HG03097 (cell line): ENCODE data around the gene KLF5.
"Not testable (repeated sequence)": the region's sequence is repeated elsewhere in the genome, so short reads cannot be mapped to it uniquely, and the experiment has no call there.

ENCODE experiments used
- ATAC-seq: cut with Tn5 transposase; IDR thresholded peaks from one replicate; pipeline ENCODE4 v1.9.1; 2021; ENCODE audit not compliant: unreplicated experiment, low FRiP score

KLF5 gene

DNA sequence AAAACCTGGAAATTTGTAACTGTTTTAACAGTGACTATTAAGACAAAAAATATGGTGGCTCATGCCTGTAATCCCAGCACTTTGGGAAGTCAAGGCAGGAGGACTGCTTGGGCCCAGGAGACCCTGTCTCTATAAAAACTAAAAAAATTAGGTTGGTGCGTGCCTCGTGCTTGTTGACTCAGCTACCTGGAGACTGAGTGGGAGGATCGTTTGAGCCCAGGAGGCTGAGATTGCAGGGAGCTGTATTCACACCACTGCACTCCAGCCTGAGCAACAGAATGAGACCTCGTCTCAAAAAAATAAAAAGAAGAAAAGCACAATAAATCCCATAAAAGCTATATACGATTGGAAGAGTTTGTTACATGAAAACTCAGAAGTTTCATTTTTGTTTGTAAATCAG, 23.7 kb downstream of the KLF5 start:
- ATAC-seq, result no peak

DNA sequence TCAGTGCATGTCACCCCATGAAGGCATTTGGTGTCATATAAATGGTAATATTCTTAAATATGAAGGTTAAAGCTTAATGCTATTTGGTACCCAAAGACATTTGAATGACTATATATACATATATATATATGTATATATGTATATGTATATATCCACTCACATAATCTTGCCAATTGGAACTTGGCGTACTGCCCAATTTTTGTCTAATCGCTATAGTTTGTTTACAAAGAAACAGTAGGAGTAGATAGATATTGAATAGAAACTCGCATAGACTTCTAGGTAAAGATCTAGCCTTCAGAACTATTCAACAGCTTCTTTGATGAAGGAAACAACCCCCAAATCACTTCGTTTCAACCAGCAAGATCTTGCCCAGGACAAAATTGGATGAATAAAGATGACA, 24.1 kb downstream of the KLF5 start:
- no peak for ATAC-seq

- no peak for ATAC-seq
Observed at GRCh38 chr13:73088332-73088935, 29.6 kb downstream of the KLF5 start.

DNA sequence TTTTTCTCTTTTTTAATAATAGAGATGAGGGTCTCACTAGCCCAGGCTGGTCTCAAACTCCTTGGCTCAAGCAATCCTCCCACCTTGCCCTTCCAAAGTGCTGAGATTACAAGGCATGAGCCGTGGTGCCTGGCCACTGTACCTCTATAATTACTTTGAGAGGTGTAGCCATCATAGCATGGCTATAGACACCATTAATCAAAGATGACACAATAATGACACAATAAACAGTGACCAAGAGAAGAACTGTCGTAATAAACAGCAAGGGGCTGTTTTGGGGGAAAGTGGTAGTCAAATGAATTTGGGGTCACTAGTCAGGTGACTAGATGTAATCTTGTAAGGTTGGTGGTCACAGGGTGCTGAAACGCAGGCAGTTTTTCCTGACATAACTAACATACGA, 30.4 kb downstream of the KLF5 start:
- no peak for ATAC-seq

DNA sequence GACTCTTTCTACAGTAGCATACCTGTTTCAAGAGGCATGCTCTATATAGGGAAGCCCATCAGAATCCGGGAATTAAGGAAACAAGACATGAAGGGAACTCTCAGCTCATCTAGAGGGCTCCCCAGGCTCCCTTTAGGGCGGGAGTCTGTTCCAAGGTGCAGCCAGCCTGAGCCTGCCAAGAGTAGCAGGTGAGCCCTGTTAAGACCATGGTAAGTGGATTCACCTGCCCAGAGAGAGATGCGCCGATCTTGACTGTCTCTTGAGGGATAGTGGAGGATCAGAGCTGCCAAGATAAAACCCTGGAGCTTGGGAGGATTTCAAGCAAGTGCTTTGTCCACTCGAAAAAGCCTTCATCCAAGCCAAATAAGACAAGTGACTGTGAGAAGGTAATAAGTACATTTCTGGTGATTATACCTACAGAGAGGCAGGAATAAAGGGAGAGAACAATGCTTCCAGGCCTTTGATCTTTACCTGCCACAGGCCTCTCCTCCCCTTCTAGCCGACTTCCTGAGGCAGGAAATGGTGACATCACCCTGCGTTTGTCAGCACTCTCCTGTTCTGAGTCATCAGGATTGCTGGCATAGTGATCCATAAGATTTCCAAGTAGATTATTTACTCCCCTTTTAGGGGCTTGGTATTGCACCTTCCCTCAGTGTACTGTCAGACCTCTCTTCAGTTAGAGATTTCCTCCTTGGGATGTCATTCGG, 31.5 kb downstream of the KLF5 start:
- no peak for ATAC-seq

DNA sequence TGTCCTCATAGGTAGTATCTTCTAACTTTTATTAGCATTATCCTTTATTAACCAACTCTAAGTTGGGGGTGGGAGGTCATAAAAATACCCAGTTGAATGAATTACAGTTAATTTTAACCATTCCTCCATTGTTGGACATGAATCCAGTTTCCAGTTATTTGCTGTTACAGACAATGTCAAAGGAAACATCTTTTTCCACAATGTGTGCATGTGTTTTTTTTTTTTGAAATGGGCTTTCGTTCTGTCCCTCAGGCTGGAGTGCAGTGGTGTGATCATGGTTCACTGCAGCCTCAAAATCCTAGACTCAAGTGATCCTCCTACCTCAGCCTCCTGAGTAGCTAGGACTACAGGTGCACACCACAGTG, 32.0 kb downstream of the KLF5 start:
- ATAC-seq, result no peak

- ATAC-seq, result no peak
Observed at GRCh38 chr13:73092829-73093228, 34.0 kb downstream of the KLF5 start.

- ATAC-seq, result no peak
Observed at GRCh38 chr13:73096173-73096572, 37.4 kb downstream of the KLF5 start.

- no peak for ATAC-seq
Observed at GRCh38 chr13:73096638-73097037, 37.8 kb downstream of the KLF5 start.

DNA sequence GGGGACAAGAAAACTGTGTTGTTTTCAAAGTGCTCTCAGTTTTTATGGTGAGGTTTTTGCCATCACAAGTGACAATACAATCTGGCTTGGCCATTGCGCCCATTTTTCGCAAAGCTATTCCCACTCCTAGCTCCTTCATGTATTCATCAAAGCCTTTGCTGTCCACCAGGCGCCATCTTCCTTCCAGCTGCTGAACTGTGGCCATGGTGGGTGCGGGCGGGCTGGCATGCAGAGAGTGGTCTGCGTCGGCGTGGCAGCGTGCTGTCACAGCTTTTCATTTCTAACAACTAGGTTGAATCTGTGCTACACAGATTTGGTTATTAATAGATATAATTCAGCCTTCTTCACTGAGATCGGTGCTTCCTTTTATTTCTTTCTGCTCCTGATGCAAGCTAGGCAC, 42.0 kb downstream of the KLF5 start:
- ATAC-seq, result not testable (repeated sequence)

DNA sequence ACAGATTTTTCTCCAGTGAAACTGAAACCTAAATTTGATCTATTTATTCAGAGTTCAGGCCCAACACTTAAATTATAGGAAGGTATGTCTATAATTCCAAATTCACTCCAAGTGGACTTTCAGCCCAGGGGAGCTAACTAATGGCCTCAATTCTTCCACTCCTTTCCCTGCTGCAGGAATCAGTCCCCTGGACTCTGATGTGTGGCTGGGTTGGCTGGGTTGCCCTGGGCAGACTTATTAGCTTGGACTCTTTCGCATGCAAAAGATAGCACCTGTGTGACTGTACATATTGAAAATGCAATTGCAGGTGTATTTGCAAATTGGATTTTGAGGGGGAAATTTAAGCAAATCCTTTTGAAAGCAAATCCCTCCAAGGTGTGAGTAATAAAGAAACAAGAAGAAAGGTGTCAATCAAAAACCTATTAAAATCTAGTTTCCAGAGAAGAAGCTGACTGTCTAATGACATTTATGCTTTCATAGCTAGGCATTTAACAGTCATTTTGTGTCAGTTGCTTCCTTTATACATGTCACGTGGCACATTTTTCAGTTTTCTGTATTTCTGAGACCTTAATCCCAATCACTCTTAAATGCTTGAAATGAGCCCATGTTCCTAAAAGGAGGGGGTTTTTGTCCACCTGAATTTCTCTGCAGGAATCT, 42.7 kb downstream of the KLF5 start:
- ATAC-seq, result no peak

DNA sequence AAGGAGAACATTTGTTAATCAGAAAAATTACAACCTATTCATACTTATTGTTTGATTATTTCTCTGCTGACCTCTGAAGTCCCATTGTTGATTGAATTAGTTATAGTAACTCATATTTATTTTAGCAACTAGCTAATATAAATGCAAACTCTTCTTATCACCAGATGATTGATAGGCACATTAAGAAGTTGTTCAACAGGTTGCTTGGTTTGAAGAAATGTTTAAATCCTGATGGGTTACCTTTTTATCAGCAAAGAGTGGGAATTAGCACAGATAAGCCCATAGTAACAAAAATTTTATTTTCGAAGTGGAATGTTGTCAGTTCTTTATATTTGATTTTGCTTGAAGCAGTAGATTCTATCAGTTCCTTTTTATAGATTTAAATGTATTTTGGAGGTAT, 44.4 kb downstream of the KLF5 start:
- no peak for ATAC-seq

DNA sequence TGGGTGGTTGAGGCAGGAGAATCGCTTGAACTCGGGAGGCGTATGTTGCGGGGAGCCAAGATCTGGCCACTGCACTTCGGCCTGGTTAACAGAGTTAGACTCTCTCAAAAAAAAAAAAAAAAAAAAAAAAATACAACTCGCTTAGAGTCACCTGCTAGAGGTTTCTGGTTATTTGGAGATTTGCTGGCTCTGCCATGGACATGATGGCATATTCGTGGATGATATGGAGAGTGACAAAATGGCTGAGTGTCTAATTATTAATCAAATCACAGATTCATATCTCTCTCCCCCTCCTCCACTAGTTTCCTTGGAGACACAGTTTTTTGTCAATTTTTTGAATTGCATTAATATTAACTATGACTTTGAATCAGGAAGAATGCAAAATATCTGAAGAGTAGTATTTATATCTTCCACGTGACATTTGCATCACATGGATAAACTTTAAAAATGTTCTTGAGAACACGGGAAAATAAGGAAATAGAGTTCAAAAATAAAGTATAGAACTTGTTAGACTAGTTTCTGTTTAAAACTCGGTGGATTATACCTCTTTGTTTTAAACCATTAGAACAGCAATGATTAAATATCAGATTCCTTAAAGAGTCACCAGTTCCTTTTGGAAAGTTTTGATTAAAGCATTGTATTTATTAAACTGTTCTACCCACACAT, 47.8 kb downstream of the KLF5 start:
- ATAC-seq, result no peak

- ATAC-seq, result no peak
Observed at GRCh38 chr13:73107481-73107880, 48.7 kb downstream of the KLF5 start.

- ATAC-seq, result no peak
Observed at GRCh38 chr13:73107970-73108369, 49.2 kb downstream of the KLF5 start.

- ATAC-seq, result no peak
Observed at GRCh38 chr13:73109288-73109899, 50.6 kb downstream of the KLF5 start.

DNA sequence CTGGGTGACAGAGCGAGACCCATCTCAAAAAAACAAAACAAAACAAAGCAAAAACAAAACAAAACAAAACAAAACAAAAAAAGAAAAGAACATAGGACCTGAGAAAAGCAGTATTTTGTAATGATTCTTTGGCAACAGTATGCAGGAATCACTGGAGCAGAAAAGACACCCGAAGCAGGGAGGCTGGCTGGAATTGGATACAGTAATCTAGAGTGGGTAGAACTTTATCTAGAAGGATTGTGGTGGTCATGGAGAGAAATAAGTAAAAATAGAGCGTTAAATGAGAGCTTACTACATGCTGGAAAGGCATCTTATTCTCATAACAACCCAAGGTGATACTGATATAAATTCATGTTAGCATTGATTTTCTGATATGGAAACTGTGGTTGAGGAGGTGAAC, 51.2 kb downstream of the KLF5 start:
- no peak for ATAC-seq

GRCh38 chr13:73110814-73111213, 52.0 kb downstream of the KLF5 start:
- no peak for ATAC-seq

GRCh38 chr13:73111331-73111730, 52.5 kb downstream of the KLF5 start:
- no peak for ATAC-seq

DNA sequence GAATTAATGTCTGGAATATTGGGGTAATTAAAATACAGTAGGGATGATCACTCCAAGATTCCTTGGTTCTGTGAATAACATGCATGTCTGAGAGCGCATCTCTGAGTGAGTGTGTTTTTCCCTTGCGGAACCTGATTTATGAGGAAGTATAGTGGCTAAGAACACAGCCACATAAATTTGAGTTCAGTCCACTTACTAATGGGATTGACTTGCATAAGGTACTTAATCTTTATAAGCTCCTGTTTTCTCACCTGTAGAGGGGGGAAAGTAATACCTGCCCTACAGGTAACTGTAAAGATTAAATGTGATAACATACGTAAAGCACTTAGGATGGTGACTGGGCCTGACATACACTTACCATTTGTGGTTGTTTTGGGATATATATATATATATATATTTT, 60.8 kb downstream of the KLF5 start:
- no peak for ATAC-seq
